HEK293T (cell line): ENCODE measurements around the gene GRID1.

Source experiments
- ELF4 ChIP-seq: fragments of 450-650 bp; IDR thresholded peaks from 2 replicates; pipeline ENCODE4 v1.6.1; 2017; ENCODE audit warnings: antibody characterized with exemption
- FOXM1 ChIP-seq: fragments of 450-650 bp; IDR thresholded peaks from 2 replicates; pipeline ENCODE4 v1.6.1; 2017; ENCODE audit warnings: mild to moderate bottlenecking, borderline replicate concordance
- LEF1 ChIP-seq: fragments of 450-650 bp; IDR thresholded peaks from 2 replicates; pipeline ENCODE4 v1.6.1; 2017; ENCODE audit warnings: mild to moderate bottlenecking, borderline replicate concordance
- ZNF384 ChIP-seq: fragments of 450-650 bp; IDR thresholded peaks from 2 replicates; pipeline ENCODE4 v1.6.1; 2016

GRCh38 chr10:85916994-85917573 is 449.5 kb downstream of the GRID1 start:
- TF ChIP-seq FOXM1 (no peak), ELF4 (no peak), LEF1 (no peak), ZNF384 (no peak)
